ENCODE measurements around the gene CEP43.

GRCh38 chr6:166970776-166971175 lies 28.4 kb upstream of the CEP43 start:
- TF ChIP-seq HCFC1 (IDR thresholded peaks at IDR 0.05; ENCODE audit: low read length), result no peak
- TF ChIP-seq JUNB (IDR thresholded peaks at IDR 0.05), result no peak
- TF ChIP-seq ETV6 (conservative IDR thresholded peaks at IDR 0.05 in 1 of 2, IDR thresholded peaks at IDR 0.05 in 1 of 2; ENCODE audit: borderline replicate concordance in 1 of 2, low read depth in 1 of 2), result no peak
- no peak for TF ChIP-seq BMI1 (IDR thresholded peaks at IDR 0.05; ENCODE audit: borderline replicate concordance)
- TF ChIP-seq USF2 (IDR thresholded peaks at IDR 0.05; ENCODE audit: borderline replicate concordance, low read depth, low read length), result no peak
- no peak for TF ChIP-seq TCF7 (IDR thresholded peaks at IDR 0.05; ENCODE audit: borderline replicate concordance)
- TF ChIP-seq, protein P1, sequence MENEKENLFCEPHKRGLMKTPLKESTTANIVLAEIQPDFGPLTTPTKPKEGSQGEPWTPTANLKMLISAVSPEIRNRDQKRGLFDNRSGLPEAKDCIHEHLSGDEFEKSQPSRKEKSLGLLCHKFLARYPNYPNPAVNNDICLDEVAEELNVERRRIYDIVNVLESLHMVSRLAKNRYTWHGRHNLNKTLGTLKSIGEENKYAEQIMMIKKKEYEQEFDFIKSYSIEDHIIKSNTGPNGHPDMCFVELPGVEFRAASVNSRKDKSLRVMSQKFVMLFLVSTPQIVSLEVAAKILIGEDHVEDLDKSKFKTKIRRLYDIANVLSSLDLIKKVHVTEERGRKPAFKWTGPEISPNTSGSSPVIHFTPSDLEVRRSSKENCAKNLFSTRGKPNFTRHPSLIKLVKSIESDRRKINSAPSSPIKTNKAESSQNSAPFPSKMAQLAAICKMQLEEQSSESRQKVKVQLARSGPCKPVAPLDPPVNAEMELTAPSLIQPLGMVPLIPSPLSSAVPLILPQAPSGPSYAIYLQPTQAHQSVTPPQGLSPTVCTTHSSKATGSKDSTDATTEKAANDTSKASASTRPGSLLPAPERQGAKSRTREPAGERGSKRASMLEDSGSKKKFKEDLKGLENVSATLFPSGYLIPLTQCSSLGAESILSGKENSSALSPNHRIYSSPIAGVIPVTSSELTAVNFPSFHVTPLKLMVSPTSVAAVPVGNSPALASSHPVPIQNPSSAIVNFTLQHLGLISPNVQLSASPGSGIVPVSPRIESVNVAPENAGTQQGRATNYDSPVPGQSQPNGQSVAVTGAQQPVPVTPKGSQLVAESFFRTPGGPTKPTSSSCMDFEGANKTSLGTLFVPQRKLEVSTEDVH (IDR thresholded peaks at IDR 0.05; ENCODE audit: low read depth, partially characterized antibody), result no peak
- TF ChIP-seq SIN3A (IDR thresholded peaks at IDR 0.05; ENCODE audit: low read depth, low read length), result no peak
- no peak for TF ChIP-seq EGR1 (IDR thresholded peaks at IDR 0.05; ENCODE audit: borderline replicate concordance in 1 of 2, low read depth in 2 of 2, low read length in 2 of 2)
- TF ChIP-seq, protein P2, sequence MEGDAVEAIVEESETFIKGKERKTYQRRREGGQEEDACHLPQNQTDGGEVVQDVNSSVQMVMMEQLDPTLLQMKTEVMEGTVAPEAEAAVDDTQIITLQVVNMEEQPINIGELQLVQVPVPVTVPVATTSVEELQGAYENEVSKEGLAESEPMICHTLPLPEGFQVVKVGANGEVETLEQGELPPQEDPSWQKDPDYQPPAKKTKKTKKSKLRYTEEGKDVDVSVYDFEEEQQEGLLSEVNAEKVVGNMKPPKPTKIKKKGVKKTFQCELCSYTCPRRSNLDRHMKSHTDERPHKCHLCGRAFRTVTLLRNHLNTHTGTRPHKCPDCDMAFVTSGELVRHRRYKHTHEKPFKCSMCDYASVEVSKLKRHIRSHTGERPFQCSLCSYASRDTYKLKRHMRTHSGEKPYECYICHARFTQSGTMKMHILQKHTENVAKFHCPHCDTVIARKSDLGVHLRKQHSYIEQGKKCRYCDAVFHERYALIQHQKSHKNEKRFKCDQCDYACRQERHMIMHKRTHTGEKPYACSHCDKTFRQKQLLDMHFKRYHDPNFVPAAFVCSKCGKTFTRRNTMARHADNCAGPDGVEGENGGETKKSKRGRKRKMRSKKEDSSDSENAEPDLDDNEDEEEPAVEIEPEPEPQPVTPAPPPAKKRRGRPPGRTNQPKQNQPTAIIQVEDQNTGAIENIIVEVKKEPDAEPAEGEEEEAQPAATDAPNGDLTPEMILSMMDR (IDR thresholded peaks at IDR 0.05 in 2 of 3, conservative IDR thresholded peaks at IDR 0.05 in 1 of 3; ENCODE audit: control insufficient read depth in 2 of 3, extremely low read depth in 1 of 3, insufficient read depth in 1 of 3, low read depth in 3 of 3, low read length in 3 of 3), result no peak
- no peak for TF ChIP-seq PBX3 (IDR thresholded peaks at IDR 0.05; ENCODE audit: insufficient replicate concordance, low read depth, low read length)
- no peak for TF ChIP-seq E4F1 (IDR thresholded peaks at IDR 0.05; ENCODE audit: borderline replicate concordance, partially characterized antibody)
